H1 (cell line): Measurements from ENCODE around the gene PGK1. TPM values are rescaled to one million over a fixed set of nuclear protein-coding genes. Genes with fewer than 3 reads are reported as not detected.
"Not testable (repeated sequence)": the region's sequence is repeated elsewhere in the genome, so short reads cannot be mapped to it uniquely, and the experiment has no call there.

Experiments
- CTCF ChIA-PET: fragments of 300-600 bp; sonication (Branson Sonifier 250); formaldehyde crosslinking; loops from one replicate; lab custom pipeline; 2021; ENCODE audit not compliant: partially characterized antibody; lab: Charles Lee
- POLR2A ChIA-PET: fragments of 300-600 bp; sonication (Branson Sonifier 250); formaldehyde crosslinking; loops from one replicate; lab custom pipeline; 2021; ENCODE audit warnings: inconsistent platforms; ENCODE audit not compliant: partially characterized antibody; lab: Charles Lee
- DNase-seq, 2 experiments: peaks; one replicate each; pipeline versions ENCODE4 v3.0.0 to v3.0.0-alpha.2; 2010 to 2022; ENCODE audit warnings: low spot score in 2 of 2, low read depth in 1 of 2, mixed read lengths in 1 of 2
- FAIRE-seq: peaks from 2 replicates; lab custom pipeline; 2011; peaks lifted over from hg19 to GRCh38; lab: Jason Lieb, UNC
- H2AFZ ChIP-seq: 2 replicates; pipeline ENCODE4 v1.8.1; 2012; ENCODE audit warnings: low read length, inconsistent platforms
- H2AK5ac ChIP-seq: 2 replicates; pipeline ENCODE4 v1.6.1; 2013; ENCODE audit warnings: low read depth, low read length
- H2BK120ac ChIP-seq: replicated peaks from 2 replicates; pipeline ENCODE3; 2013; ENCODE audit warnings: low read depth, low read length, inconsistent platforms
- H2BK12ac ChIP-seq: 2 replicates; pipeline ENCODE4 v1.6.1; 2013; ENCODE audit warnings: low read depth, low read length
- H2BK15ac ChIP-seq: 2 replicates; pipeline ENCODE4 v1.6.1; 2013; ENCODE audit warnings: low read length
- H2BK20ac ChIP-seq: 2 replicates; pipeline ENCODE4 v1.6.1; 2013; ENCODE audit warnings: low read length
- H2BK5ac ChIP-seq: 2 replicates; pipeline ENCODE4 v1.6.1; 2013; ENCODE audit warnings: low read depth, low read length
- H3K14ac ChIP-seq: 2 replicates; pipeline ENCODE4 v1.6.1; 2013; ENCODE audit warnings: inconsistent platforms; ENCODE audit not compliant: insufficient read length
- H3K18ac ChIP-seq: 2 replicates; pipeline ENCODE4 v1.6.1; 2013; ENCODE audit warnings: low read length; ENCODE audit errors: extremely low read depth
- H3K23ac ChIP-seq: 2 replicates; pipeline ENCODE4 v1.6.1; 2013; ENCODE audit warnings: inconsistent platforms; ENCODE audit not compliant: insufficient read length
- H3K23me2 ChIP-seq: 2 replicates; pipeline ENCODE4 v1.6.1; 2013; ENCODE audit warnings: low read depth, low read length
- H3K27ac ChIP-seq: 2 replicates; pipeline ENCODE4 v1.6.1; 2011; ENCODE audit warnings: low read depth, low read length, inconsistent platforms
- H3K27me3 ChIP-seq, 4 experiments: replicated peaks in 1 of 4; 1 replicate in 1 of 4; 2 replicates in 3 of 4; pipeline versions ENCODE4 v1.6.1 to v1.8.1; 2011 to 2013; ENCODE audit warnings: low read length in 3 of 4, mild to moderate bottlenecking in 3 of 4, inconsistent platforms in 2 of 4, mixed read lengths in 2 of 4, moderate library complexity in 1 of 4; ENCODE audit not compliant: control insufficient read depth in 3 of 4, insufficient read depth in 3 of 4; ENCODE audit errors: extremely low read depth in 1 of 4
- H3K36me3 ChIP-seq, 4 experiments: 2 replicates each; pipeline versions ENCODE4 v1.6.1 to v1.8.1; 2011 to 2013; ENCODE audit warnings: mild to moderate bottlenecking in 4 of 4, low read length in 3 of 4, moderate library complexity in 2 of 4, control low read depth in 1 of 4, inconsistent platforms in 1 of 4; ENCODE audit not compliant: insufficient read depth in 4 of 4, control insufficient read depth in 2 of 4
- H3K4ac ChIP-seq: replicated peaks from 2 replicates; pipeline ENCODE3; 2013; ENCODE audit warnings: low read length, low read depth, mixed read lengths, inconsistent platforms; ENCODE audit not compliant: insufficient read length
- H3K4me1 ChIP-seq, 4 experiments: replicated peaks in 1 of 4; 1 replicate in 1 of 4; 2 replicates in 3 of 4; pipeline versions ENCODE4 v1.6.1 to v1.8.1; 2011 to 2013; ENCODE audit warnings: low read length in 3 of 4, inconsistent platforms in 2 of 4, mixed read lengths in 1 of 4; ENCODE audit not compliant: insufficient read depth in 4 of 4, control insufficient read depth in 3 of 4
- H3K4me2 ChIP-seq, 2 experiments: 2 replicates each; pipeline versions ENCODE4 v1.6.1 to v1.8.1; 2011 to 2013; ENCODE audit warnings: low read depth in 2 of 2, low read length in 2 of 2, control low read depth in 1 of 2, inconsistent platforms in 1 of 2, mild to moderate bottlenecking in 1 of 2; ENCODE audit not compliant: insufficient read depth in 1 of 2
- H3K4me3 ChIP-seq, 4 experiments: fragments of 200-600, 300-600 bp in 1 of 4; sonication (generic), shearing (Covaris generic), sonication (Bioruptor Twin) in 1 of 4; 2 replicates each; pipeline versions ENCODE4 v1.5.1 to v1.8.1; 2011 to 2016; ENCODE audit warnings: low read length in 4 of 4, low read depth in 3 of 4, control low read depth in 2 of 4, inconsistent platforms in 2 of 4, mild to moderate bottlenecking in 2 of 4, mixed read lengths in 1 of 4, moderate library complexity in 1 of 4; ENCODE audit not compliant: insufficient read depth in 2 of 4; ENCODE audit errors: extremely low read depth in 1 of 4
- H3K56ac ChIP-seq: replicated peaks from 2 replicates; pipeline ENCODE3; 2013; ENCODE audit warnings: low read depth, mild to moderate bottlenecking, mixed read lengths, low read length, inconsistent platforms; ENCODE audit not compliant: insufficient read length
- H3K79me1 ChIP-seq: 2 replicates; pipeline ENCODE4 v1.6.1; 2013; ENCODE audit warnings: low read depth, low read length, control low read depth
- H3K79me2 ChIP-seq, 2 experiments: 2 replicates each; pipeline versions ENCODE4 v1.6.1 to v1.8.1; 2012 to 2013; ENCODE audit warnings: low read length in 2 of 2, mild to moderate bottlenecking in 2 of 2, inconsistent platforms in 1 of 2; ENCODE audit not compliant: insufficient read depth in 2 of 2, control insufficient read depth in 1 of 2
- H3K9ac ChIP-seq, 4 experiments: replicated peaks in 1 of 4; 1 replicate in 1 of 4; 2 replicates in 3 of 4; pipeline versions ENCODE4 v1.6.1 to v1.8.1; 2011 to 2013; ENCODE audit warnings: low read depth in 3 of 4, low read length in 3 of 4, control low read depth in 2 of 4, mild to moderate bottlenecking in 2 of 4, moderate library complexity in 2 of 4, inconsistent platforms in 1 of 4; ENCODE audit errors: extremely low read depth in 1 of 4
- H3K9me3 ChIP-seq, 2 experiments: 2 replicates each; pipeline versions ENCODE4 v1.6.1 to v1.8.1; 2012 to 2013; ENCODE audit warnings: mild to moderate bottlenecking in 2 of 2, moderate library complexity in 2 of 2, control low read depth in 1 of 2, inconsistent platforms in 1 of 2, low read depth in 1 of 2, low read length in 1 of 2, mixed read lengths in 1 of 2; ENCODE audit not compliant: insufficient read depth in 2 of 2
- H4K20me1 ChIP-seq, 2 experiments: replicated peaks in 1 of 2; 2 replicates each; pipeline versions ENCODE3 to v1.8.1; 2011 to 2013; ENCODE audit warnings: inconsistent platforms in 2 of 2, low read length in 2 of 2, mild to moderate bottlenecking in 1 of 2; ENCODE audit not compliant: insufficient read depth in 2 of 2, control insufficient read depth in 1 of 2
- H4K5ac ChIP-seq: 2 replicates; pipeline ENCODE4 v1.6.1; 2013; ENCODE audit warnings: low read length, low read depth, mixed read lengths, inconsistent platforms; ENCODE audit not compliant: insufficient read length
- H4K8ac ChIP-seq: 2 replicates; pipeline ENCODE4 v1.8.0; 2013; ENCODE audit warnings: mild to moderate bottlenecking, moderate library complexity, low read length, inconsistent platforms; ENCODE audit not compliant: insufficient read depth; ENCODE audit errors: extremely low read depth
- H4K91ac ChIP-seq: replicated peaks from 2 replicates; pipeline ENCODE3; 2013; ENCODE audit warnings: low read length, mixed read lengths, inconsistent platforms; ENCODE audit not compliant: insufficient read length
- WGBS, 2 experiments: shearing (Covaris generic) in 1 of 2; methylation state at CpG; one replicate each; pipeline versions ENCODE4 v1.1.6 to v1.1.7; 2013 to 2015; ENCODE audit warnings: low lambda C conversion rate in 2 of 2, mixed read lengths in 2 of 2, inconsistent platforms in 1 of 2, low coverage in 1 of 2, missing lambda C conversion rate in 1 of 2; ENCODE audit not compliant: insufficient replicate concordance in 2 of 2, insufficient coverage in 1 of 2, insufficient read length in 1 of 2; ENCODE audit errors: extremely low coverage in 1 of 2, missing lambda C conversion rate in 1 of 2; 5-methylcytosine and 5-hydroxymethylcytosine counted together
- polyA plus RNA-seq, 7 experiments: library from polyadenylated mRNA; depleted of rRNA in 3 of 7; stranded (reverse) in 5 of 7; unstranded in 2 of 7; fragments of >200 nt in 5 of 7; fragments of 200-250 nt in 2 of 7; gene quantifications; 1 replicate in 5 of 7; 2 replicates in 1 of 7; 4 replicates in 1 of 7; pipeline versions ENCODE4 v1.2.1 to v1.2.3, GENCODE V29; 2011 to 2013; ENCODE audit warnings: missing spikeins in 2 of 7, mixed read lengths in 2 of 7
- total RNA-seq: library from RNA; stranded (reverse); fragmentation: NEBNext Ultra II Directional; extraction: Animal tissue kit (Norgen Biotek cat#: 25700); gene quantifications from 2 replicates; pipeline ENCODE4 v1.2.1, GENCODE V29; 2021

Gene PGK1
- total and polyA plus RNA-seq, 2 of the 8 experiments (the other 6 are each of a cell fraction or from before 2014, with no cell fraction given) = 328 to 427 TPM

DNA sequence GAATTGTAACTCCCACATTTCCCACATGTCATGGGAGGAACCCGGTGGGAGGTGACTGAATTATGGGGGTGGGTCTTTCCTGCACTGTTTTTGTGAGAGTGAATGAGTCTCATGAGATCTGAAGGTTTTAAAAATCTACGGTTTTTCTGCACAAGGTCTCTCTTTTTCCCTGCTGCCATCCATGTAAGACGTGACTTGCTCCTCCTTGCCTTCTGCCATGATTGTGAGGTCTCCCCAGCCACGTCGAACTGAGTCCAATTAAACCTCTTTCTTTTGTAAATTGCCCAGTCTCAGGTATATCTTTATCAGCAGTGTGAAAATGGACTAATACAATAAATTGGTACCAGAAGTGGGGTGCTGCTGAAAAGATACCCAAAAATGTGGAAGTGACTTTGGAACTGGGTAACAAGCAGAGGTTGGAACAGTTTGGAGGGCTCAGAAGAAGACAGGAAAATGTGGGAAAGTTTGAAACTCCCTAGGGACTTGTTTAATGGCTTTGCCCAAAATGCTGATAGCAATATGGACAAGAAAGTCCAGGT, 43.0 kb downstream of the PGK1 start:
- H4K20me1 ChIP-seq, H3K14ac ChIP-seq, DNase-seq, CTCF ChIA-PET, H2AFZ ChIP-seq, H3K4me2 ChIP-seq, H3K4ac ChIP-seq, H3K56ac ChIP-seq, H3K27ac ChIP-seq, FAIRE-seq, H2BK5ac ChIP-seq, H3K9ac ChIP-seq, H3K4me3 ChIP-seq, H3K79me1 ChIP-seq, H4K91ac ChIP-seq, H4K8ac ChIP-seq, H3K9me3 ChIP-seq, H2AK5ac ChIP-seq, H4K5ac ChIP-seq, H3K36me3 ChIP-seq, H2BK12ac ChIP-seq, H3K79me2 ChIP-seq, H2BK20ac ChIP-seq, POLR2A ChIA-PET, H3K23ac ChIP-seq, H3K27me3 ChIP-seq, H3K4me1 ChIP-seq, H2BK15ac ChIP-seq, H3K23me2 ChIP-seq, H3K18ac ChIP-seq, H2BK120ac ChIP-seq: not testable (repeated sequence)
- 96% methylated on average over 5 of the region's 5 CpGs; no CpG with 5 or more reads in 1 of the 2 experiments for WGBS, 2 experiments

DNA sequence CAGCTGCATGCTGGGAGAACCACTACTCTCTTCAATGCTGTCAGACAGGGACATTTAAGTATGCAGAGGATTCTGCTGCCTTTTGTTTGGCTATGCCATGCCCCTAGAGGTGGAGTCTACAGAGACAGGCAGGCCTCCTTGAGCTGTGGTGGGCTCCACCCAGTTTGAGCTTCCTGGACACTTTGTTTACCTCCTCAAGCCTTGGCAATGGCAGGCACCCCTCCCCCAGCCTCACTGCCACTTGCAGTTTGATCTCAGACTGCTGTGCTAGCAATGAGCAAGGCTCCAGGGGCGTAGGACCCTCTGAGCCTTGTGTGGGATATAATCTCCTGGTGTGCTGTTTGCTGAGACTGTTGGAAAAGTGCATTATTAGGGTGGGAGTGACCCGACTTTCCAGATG, 53.3 kb downstream of the PGK1 start:
- DNase-seq, H2AK5ac ChIP-seq, H3K4me1 ChIP-seq, H3K56ac ChIP-seq, H3K23me2 ChIP-seq, H4K5ac ChIP-seq, H3K4me3 ChIP-seq, H3K18ac ChIP-seq, H2BK15ac ChIP-seq, H3K9me3 ChIP-seq, H2AFZ ChIP-seq, H3K36me3 ChIP-seq, CTCF ChIA-PET, FAIRE-seq, H3K14ac ChIP-seq, H2BK120ac ChIP-seq, H2BK20ac ChIP-seq, H3K79me2 ChIP-seq, H3K9ac ChIP-seq, H4K20me1 ChIP-seq, POLR2A ChIA-PET, H4K8ac ChIP-seq, H2BK5ac ChIP-seq, H4K91ac ChIP-seq, H2BK12ac ChIP-seq, H3K4me2 ChIP-seq, H3K4ac ChIP-seq, H3K79me1 ChIP-seq, H3K23ac ChIP-seq, H3K27me3 ChIP-seq, H3K27ac ChIP-seq: not testable (repeated sequence)
- 100% methylated on average over 1 of the region's 2 CpGs; no CpG with 5 or more reads in 1 of the 2 experiments for WGBS, 2 experiments
